Measurements from ENCODE around the gene JAKMIP3.

The JAKMIP3 gene

DNA sequence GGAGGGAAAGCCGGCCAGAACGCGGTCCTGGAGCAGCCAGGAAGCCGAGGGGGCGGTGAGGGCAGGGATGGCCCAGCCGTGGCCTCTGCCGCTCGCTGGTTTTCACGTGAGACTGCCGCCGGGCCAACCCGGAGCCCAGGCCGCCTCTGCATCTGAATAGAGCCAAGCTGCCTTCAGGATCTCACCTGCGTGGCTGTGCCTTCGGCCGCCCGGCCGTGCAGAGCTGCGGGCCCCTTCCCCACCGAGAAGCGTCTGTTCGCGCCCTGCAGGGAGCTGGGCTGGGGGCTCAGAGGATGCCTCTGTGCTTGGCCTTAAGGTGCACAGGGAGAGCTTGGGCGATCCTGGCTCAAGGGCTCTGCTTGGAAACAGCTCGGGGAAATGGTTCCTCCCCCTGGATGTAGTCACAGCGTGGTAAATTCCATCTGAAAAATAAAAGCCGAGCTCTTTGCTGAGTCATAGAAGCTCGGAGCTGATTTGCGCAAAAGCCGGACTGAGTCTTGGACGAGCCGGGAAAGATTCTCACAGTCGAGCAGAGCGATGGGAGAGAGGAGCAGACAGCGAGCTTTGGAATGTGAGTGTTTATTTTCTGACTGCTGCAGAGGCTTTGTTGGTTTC, at the start of gene JAKMIP3:
JAKMIP3 (plus strand) TSS at position 456 of the 615 bp plus-strand sequence. CDS start 38,863 bp downstream, outside the sequence.
- DNase-seq, result no peak

DNA sequence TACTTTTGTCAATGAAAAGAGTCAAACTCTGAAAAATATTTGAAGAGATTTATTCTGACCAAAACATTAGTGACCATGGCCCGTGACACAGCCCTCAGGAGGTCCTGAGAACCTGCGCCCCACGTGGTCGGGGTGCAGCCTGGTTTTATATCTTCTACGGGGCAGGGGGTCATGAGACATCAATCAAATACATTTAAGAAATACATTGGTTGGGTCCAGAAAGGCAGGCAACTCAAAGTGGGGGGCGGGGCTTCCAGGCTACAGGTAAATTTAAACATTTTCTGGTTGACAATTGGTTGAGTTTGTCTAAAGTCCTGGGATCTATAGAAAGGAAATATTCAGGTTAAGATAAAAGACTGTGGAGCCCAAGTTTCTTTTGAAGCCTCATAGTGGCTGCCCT, 49.2 kb upstream of the JAKMIP3 start:
- no peak for DNase-seq

DNA sequence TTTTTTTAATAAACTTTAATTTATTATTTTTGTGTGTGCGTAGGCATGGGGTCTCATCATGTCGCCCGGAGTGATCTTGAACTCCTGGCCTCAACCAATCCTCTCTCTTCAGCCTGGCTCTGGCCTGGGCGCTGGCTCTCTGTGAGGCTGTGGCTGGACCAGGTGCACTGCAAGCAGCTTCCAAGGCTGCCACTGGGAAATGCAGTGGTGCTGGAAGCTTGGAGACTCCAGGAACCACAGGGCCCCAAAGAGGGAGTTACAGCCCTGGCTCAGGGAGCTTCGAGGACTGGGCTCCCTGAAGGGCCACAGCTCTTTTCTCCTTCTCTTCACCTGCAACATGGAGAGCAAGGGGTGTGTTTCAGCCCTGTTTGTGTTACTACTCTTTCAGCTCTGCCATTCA, 47.3 kb upstream of the JAKMIP3 start:
- no peak for DNase-seq

DNA sequence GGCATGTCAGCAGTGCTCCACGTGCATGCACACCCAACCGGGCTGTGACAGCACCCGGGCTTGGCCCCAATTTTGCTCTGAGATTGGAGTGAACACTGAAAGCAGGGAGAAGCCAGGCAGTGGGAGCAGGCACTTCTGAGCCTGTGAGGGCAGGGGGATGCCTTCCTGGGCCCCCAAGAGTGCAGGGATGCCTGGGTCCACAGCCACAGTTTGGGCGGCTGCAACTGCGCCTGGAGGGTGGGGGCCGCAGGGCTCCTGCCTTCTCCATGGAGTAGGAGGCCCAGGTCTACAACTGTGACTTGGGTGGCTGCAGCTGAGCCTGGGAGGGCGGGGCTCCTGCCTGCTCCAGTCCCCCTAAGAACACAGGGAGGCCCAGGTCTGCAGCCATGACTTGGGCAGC, 46.4 kb upstream of the JAKMIP3 start:
- DNase-seq, result no peak

- DNase-seq, result no peak
Measured at GRCh38 chr10:132020456-132020855, 45.3 kb upstream of the JAKMIP3 start.

DNA sequence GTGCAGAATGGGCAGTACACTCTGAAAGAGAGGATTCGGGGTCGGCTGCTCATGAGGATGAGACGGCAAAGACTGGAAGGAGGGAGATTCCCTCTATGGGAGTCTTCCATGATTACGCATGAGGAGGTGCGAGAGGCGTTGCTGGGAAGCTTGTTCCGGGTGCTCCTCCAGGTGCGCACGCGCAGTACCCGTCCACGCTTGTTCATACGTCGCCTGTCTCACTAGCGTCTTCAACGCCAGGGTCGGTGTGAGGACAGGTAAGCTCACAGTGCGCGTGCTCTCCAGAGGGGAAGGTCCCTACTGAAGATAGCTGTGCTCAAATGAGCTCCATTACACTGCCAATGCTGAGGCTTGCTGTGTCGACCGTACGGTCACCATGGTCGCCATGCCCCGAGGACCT, 44.7 kb upstream of the JAKMIP3 start:
- DNase-seq, result no peak

DNA sequence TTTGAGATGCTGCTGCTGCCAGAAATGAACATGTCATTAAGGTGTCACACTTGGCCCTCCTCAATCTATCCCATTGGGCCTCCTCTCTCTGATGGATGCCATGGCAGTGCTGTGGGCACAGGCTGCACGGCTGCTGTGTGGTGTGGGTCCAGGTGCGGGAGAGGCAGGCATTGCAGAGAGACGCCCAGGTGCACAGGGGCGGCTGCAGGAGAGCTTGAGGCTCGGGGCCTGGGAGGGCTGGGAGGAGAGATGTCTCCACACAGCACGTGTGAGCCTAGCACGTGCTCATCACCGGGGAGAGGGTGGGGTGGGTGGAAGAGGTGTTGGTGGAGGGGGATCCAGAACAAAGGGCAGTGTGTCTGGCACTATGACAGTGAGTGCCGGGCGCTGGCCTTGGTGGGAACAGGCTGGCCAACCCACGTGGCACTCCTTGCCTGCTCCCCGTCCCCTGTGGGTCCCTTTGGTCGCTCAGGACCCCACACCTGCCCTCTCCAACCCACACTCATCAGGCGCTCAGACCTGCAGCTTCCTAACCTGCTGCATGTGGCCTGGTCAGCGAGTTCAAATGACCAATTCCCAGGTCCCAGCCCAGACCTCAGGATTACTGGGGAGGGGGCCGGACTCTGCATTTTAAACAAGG, 44.1 kb upstream of the JAKMIP3 start:
- DNase-seq, result no peak

DNA sequence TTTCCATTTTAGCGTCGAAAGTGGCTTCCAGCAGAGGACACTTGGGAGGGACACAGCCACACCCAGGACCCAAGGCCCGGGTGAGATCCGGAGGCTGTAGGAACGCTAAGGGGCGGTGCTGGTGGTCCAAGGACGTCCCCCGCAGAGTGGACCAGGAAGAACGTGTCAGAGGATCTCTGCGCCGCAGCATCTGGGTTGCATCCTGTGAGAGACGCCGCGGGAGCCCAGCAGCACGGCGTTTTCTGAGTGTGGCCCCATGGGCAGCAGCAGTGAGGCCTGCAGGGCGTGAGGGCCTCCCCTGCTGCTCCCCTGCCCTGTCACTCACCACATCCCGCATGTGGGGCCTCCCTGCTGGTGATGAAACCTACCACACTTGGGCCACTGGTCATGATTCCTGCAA, 43.5 kb upstream of the JAKMIP3 start:
- DNase-seq, result no peak

DNA sequence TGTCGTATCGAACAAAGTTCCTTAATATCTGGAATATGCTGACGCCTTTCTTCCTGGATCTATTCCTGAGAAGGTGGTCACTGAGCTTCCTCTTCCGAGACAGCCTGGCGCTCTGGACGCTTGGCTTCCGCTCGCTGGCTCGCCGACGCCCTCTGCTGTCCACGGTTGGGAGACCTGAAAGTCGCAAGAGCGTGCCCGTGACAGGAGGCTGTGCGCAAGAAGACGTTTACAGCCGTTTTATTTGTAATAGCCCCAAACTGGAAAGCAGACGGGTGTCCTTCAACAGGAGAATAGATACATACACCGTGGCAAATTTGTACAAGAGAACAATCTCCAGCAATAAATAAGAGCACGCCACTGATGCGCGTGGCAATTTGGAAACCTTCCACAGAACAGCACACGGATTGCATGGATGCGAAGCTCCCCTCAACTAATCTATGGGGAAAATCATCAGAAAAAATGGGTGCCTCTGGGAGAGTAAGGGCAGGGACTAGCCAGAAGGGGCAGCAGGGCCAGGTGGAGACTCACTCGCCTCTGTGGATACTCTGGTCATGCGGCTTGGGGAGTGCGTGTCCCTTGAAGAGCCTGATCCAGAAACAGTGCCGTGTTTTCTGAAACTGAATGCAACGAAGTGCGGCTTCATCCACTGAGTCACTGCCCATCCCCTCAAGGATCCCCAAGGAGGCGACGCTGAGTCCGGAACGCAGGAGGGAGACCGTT, 42.5 kb upstream of the JAKMIP3 start:
- DNase-seq, result peak; percentile 30

DNA sequence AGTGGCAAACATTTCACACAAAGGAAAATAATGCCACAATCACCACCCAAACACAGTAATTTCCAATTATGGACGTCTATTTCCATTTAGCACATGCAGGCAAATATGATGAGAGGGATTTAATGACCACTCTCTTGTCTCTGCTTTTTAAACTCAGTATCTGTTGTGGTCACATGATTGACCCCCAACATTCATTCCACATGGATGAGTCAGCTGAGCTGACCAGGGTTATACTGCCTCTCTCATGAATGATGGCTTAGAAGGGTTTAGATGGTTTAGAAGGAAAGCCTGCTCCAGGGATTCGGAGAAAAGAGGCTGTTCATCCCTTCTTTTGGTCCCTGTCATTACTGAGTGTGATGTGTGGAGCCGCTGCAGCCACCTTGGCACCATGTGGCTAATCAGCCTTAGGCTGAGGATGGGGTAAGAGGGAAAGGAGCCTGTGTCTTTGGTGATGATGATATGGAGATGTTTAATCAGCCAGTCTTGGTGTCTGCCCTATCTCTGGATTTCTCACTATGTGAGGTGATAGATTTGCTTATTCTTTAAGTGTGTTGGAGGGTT, 38.2 kb upstream of the JAKMIP3 start:
- DNase-seq, result no peak

GRCh38 chr10:132028706-132029105, 37.0 kb upstream of the JAKMIP3 start:
- DNase-seq, result no peak

DNA sequence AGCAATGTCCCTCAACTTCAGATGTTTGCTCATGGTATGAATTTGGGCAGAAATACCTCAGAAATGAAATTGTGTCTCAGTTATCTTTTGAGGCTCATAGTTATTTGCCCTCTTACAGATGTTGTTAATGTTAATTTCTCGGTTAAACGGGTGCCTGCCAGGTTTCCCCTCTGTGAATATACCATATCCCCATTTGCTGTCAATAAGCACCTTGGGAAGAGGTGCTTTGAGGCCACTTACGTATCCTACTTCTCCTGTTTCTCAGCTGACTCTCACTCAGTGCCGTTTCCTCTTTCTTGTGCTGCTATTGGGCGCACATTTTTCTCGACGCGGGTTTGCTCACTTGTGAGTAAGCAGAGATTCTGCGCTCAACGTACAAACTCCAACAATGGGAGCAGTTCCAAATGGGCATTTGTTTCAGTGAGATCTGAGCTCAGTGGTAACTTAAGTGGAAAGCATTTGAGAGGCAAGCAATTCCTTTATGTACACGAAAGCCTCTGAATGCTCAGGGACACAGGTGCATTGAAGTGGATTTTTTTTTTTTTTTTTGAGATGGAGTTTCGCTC, 34.8 kb upstream of the JAKMIP3 start:
- DNase-seq, result no peak

DNA sequence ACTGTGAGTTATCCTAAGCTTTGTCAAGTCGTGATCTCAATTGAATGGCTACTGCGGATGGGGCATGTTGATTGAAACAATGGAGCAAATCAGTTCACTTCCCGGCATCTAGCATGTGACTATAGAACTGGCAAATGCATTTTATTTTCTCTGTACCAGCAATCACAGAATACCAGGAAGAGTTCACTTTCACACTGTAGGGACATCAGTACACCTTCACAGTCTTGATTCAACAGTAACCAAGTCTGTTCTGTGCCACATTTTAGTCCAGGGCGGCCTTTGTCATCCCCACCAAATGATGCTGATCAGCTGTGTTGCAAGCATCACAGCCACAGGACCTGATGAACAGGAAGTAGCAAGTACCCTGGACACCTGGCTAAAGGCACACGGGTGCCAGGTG, 32.1 kb upstream of the JAKMIP3 start:
- no peak for DNase-seq

GRCh38 chr10:132035476-132035875, 30.3 kb upstream of the JAKMIP3 start:
- DNase-seq, result no peak

DNA sequence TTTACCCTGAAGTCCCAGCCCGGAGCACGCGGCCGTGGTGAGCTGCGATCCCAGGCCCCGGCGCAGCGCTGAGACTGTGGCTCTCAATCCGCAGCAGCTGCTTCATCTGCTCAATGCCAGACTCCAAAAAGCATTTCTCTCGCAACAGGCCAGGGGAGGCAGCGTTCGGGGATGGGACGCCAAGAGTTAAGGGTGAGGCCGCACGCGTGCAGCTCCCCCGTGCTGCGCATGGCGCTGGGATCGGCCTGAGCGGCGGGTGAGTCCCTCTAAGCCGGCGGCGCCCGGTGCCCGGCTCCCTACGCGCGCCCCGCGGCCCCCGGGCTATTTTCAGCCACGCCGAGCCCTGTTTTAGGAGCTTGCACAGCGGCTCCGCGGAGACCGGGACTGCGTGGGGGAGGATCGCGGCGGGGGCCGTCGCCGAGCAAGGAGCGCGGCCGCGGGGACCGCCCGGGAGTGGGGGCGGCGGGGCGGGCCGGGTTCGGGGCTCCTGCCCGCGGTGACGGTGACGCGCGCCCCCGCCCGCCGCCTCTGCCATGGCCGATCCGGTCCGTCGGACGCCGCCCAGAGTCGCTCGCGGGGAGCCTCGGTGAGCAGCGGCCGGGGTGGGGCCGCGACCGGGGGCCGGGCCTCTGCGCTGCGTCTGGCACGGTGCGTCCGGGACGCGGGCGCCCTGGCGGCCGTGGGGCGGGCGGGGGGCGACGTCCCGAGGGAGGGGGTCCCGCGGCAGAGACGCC, 29.4 kb upstream of the JAKMIP3 start:
- DNase-seq, result no peak

GRCh38 chr10:132036887-132037675, 28.7 kb upstream of the JAKMIP3 start:
- no peak for DNase-seq

GRCh38 chr10:132037676-132037975, 28.1 kb upstream of the JAKMIP3 start:
- no peak for DNase-seq

DNA sequence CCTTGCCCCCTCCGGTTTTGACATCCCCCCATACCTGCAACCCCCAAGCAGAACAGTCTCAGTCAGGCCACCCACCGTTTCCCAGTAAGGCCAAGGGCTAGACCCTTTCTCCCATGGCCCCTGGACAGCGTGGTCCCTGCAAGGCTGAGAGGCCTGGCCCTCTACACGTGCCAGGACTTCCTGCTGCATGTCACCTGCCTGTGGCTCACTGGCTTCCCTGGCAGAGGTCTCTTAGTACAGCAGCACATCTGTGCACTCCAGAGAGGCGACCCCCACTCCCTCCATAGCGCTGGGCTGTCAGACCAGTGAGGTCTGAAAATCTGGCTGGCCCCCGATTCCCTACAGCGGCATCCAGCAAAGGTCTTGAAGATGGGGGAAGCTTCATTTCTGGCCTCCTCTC, 26.4 kb upstream of the JAKMIP3 start:
- DNase-seq, result no peak

DNA sequence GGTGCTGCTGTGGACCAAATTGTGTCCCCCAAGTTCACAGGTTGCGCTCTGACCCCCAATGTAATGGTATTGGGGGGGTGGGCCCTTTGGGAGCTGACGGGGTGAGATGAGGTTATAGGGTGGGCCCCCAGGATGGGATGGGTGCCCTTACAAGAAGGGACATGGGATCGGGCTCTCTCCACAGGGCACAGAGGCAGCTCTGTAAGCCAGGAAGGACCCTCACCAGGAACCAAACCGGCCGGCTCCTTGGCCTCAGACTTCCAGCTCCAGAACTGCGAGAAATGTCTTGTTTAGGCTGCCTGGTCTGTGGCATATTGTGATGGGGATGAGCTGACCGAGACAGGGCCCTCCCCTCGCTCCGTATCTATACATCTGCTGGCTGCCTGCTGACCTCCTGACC, 25.7 kb upstream of the JAKMIP3 start:
- DNase-seq, result no peak

- DNase-seq, result no peak
Measured at GRCh38 chr10:132041340-132041739, 24.4 kb upstream of the JAKMIP3 start.

DNA sequence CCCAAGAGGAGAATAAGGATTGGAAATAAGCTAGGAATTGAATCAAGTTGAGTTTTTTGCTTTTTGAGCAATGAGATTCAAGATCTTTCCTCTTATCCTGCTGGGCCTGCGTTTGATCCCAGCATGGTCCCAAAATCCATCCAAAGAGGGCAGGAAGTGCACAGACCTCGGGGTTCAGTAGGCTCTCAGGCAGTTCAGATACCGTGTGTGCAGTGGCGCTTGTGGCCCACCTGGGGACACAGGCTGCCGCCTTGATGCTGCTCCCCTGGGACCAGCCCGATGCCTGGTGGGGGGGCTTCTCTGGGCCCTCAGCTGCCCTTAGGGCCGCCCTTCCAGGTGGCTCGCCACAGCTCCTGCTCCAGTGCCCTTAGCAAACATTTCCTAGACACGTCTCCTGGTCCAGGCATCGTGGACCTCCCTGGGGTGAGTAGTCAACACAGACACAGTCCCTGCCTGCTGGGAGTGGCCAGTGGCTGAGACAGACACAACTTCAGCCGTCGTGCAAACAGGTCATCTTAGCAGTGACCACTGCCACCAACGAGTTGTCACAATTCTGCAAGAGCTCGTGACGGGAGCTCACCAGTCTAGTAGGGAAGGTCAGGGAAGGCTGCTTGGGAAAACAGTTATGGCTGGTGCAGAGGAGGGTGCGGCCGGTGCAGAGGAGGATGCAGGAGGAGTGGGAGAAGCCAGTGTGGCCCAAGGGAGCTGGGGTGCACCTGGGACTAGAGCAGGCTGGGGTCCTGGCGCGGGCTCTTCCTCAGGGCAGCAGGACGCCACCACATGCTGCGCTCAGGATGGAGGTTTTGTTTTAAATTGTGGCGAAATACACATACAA, 21.7 kb upstream of the JAKMIP3 start:
- DNase-seq, result no peak
